GM18520 (cell line): ENCODE data around the gene WDFY2.
"Not testable (repeated sequence)": the region's sequence is repeated elsewhere in the genome, so short reads cannot be mapped to it uniquely, and the experiment has no call there.

ENCODE experiments used
- ATAC-seq: cut with Tn5 transposase; IDR thresholded peaks from one replicate; pipeline ENCODE4 v1.9.1; 2021; ENCODE audit not compliant: unreplicated experiment

WDFY2 gene

DNA sequence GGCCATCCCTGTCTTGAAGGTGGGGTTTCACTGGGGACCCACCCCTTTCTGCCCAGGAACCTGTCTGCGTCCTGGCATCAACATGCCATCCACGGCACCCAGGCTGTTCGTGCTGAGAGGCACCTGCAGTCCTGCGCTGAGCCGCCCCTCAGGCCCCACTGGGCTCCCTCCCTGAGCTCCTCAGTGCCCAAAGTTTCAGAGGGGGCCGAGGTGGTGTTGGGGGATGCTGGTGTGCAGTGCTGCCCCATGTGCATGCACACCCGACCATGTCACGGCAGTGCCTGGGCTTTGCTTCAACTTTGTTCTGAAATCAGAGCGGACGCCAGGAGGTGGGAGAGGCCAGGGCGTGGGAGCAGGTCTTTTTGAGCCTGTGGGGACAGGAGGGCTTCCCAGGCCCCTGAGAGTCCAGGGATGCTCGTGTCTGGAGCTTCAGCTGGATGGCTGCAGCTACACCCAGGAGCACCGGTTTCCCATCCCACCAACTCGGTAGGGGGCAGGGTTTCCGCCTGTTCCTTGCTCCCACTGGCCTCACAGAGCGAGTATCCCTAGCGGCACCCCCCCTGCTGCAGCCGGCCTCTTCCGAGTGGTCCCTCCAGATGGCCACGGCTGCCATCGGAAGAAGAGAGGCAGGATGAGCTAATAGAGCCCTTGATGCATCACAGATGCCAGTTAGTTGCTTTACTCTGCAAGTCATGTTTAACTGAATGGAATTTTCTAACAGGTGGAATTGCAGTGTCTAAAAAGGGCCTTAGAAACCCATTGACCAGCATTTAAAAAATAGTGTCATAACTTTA, 44.0 kb downstream of the WDFY2 start:
- no peak for ATAC-seq

DNA sequence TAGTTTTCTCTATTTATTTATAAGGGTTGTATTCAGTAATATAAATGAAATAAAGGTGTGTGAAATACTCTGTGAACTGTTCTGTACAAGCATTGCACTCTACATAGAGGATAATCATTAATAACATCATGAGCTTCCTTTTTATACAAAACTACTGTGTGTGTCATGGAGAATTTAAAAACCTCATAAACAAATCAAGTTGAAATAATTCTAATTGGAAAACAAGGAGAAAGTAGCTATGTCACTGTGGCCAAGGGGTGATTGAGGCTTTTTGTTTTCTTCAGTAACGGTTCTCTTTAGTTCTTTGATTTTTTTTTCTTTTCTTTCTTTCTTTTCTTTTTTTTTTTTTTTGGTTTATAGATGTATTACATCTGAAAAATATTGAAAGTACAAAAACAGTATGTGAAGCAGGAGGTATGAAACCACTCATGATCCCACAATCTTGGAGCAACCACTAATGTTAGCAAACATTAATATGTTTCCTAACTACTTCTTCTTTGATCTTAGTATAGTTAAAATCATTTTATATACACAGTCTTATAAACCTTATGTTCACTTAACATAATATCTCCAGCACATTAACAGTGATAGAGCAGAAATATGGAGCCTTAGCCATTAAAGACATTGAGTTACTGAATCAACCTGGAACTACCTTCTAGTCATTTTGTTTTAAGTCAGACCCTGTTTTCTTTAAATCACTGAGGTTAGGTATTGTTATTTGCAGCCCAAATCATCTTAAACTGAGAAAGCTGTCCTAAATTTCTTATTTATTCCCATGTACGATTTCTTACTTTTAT, 45.4 kb downstream of the WDFY2 start:
- ATAC-seq: no peak

DNA sequence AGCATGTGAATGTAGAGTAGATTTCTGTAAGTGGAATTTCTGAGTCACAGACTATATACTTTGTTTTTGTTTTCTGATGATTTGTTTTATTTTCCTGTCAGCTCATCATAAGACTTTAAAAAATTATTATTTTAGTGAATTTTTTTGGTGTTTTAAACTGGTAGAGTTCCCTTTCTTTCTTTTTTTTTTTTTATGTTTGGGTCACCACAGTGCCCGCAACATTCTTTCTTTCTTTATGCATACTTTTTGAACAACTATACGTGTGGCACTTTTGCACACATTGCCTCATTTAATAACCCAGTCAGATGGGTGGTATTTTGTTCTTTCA, 46.0 kb downstream of the WDFY2 start:
- no peak for ATAC-seq

DNA sequence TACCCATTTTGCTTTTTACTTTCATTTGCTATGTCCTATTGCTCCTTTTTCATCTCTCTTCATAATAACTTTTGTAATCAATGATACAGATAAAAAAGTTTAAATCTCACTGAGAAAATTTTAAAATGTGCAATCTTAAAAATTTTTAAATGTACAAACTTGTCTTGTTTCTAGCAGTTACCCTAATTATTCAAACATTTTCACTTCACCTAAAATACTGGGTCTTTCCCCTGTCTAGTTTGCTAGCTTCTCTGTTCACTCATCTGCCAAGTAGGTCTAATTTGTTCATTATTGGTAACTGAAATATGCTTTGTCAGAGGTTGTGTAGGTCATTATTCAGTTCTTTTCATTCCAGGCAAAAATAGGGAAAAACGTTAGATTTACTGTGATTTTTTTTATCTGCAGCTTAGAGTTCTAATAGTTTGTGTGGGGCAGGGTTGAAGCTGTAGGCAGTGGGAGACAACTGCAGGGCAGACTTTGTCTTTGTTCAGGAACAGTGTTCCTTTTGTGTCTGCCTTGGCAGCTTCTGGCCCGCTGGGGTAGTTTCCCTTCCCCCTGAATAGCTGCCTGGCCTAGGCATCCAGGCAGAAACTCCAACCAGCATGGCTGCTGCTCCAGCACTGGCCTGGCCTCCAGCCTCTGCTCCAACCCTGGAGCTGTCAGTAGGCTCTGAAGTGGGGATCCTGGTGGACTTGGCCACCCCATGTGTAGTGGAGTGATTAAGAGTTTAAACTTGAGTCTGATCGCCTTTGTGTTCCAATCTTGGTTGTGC, 48.5 kb downstream of the WDFY2 start:
- no peak for ATAC-seq

DNA sequence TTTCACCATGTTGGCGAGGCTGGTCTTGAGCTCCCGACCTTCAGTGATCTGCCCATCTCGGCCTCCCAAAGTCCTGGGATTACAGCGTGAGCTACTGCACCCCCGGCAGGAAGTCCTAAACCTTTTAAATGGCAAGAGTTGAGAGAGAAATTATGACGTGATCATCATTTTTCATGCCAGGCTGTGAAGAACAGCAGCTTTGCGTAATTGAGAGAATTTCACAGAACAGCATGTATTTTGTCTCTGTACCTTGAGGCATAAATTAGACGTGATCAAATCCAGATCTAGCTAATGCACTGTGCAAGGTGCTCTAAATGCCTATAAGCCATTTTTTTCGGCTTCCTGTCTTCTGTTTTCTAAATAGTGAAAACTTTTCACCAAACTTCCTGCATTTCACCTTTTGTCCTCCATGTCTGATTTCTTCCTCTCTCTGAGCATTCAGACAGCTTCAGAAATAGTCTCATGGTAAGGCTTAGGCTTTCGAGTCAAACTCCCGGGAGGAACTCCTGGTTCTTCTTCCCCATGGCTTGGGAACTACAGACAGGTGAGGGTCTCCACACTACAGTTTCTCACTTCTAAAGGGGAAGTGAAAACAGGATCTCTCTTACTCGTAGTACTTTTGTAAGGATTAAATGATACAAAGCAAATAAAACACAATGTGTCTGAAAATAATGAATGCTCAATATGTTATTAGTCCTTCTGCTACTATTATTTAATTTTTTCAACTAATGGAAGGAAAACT, 51.0 kb downstream of the WDFY2 start:
- no peak for ATAC-seq

DNA sequence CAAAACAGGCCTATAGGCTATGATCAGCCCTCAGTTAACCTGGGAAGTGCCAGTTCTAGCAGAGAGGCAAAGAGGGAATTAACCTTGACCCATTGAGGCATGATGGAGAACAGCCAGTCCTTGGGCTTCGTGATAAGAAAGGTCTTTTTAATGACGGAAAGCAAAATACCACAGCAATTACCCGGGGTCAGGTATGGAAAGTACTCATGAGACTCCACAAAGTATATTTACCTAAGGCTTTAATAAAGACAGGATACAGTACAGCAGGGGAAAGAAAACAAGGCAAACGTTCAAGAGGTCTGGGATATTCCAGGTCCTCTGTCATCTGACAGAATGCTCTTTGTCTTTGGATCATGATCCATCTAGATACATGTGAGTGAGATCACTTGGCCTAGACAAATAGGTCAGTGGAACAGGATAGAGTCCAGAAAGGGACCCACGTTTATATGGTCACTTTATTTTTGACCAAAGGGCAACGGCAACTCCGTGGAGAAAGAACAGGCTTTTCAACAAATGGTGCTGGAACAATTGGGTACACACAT, 52.2 kb downstream of the WDFY2 start:
- ATAC-seq: no peak

DNA sequence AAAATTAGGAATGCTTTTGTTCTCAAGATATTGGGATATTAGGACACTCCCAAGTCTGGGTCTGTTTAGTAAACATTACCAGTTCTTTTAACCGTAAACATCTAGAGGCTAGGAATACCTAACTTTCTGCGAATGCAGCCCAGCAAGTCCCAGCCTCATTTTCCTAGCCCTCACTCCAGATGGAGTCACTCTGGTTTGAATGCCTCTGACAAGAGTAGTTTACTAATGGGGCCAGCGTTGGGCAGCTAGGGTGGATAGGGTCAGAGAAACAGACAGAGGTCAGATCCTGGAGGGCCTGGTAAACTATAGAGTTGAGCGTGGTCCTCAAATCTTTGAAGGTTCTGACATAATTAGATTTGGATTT, 53.6 kb downstream of the WDFY2 start:
- ATAC-seq: no peak

DNA sequence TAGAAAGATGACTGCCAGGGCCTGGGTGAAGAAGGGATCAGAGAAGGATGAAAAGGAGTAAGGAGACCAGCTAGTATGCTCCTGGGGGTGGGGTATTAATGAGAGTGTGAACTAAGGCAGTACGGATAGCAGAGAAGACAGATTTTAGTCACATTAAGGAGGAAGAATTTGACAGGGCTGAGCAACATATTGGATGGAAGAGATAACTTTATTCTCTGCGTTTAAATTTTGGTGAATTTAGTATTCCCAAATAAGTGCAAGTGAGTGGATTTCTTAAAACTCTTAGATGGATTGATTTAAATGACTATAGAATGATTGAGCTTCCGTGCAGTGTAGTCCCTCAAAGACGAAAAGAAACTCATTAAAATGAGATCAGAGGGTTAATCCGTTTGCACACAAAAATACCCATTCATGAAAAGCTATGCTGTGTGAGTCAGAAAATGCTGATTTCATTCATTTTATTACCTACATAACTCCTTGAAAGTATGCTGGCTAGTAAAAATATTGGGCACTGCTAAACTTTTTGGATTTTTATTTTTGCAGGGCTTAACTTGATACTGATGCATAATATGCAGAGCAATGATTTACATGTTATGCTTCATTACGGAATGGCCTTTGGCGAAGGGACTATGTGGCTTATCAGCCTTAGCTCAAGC, 54.1 kb downstream of the WDFY2 start:
- ATAC-seq: no peak

DNA sequence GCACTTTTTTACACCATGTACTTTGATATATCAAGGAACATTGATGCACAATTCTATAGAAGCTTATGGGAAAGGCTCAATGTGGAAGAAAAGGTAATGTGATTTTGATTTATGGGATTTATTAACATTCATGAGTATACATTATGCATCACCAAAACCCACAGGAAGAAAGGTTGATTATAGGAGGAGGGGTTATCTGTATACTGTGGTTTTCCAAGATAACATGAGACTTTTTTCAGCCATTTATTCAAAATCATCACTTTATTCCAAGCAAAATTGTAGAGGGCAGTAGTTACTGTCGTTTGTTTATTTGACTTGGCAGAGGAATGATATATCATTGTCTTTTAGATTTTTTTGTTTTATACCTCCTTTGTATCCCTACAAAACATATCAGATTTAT, 54.9 kb downstream of the WDFY2 start:
- ATAC-seq: no peak

DNA sequence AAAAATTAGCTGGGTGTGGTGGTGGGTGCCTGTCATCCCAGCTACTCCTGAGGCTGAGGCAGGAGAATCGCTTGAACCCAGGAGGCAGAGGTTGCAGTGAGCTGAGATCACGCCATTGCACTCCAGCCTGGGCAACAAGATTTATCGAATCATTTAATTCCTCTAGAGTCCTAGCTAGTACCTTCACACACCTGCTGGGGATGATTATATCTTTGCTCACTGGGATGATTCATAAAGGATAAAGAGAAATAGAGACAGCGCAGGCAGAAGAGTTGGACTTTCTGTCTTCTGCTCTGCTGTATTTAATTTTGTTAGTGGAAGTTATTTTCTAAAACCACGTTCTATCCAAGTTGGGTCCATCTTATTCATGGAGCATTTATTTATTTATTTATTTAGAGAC, 56.4 kb downstream of the WDFY2 start:
- ATAC-seq: not testable (repeated sequence)

DNA sequence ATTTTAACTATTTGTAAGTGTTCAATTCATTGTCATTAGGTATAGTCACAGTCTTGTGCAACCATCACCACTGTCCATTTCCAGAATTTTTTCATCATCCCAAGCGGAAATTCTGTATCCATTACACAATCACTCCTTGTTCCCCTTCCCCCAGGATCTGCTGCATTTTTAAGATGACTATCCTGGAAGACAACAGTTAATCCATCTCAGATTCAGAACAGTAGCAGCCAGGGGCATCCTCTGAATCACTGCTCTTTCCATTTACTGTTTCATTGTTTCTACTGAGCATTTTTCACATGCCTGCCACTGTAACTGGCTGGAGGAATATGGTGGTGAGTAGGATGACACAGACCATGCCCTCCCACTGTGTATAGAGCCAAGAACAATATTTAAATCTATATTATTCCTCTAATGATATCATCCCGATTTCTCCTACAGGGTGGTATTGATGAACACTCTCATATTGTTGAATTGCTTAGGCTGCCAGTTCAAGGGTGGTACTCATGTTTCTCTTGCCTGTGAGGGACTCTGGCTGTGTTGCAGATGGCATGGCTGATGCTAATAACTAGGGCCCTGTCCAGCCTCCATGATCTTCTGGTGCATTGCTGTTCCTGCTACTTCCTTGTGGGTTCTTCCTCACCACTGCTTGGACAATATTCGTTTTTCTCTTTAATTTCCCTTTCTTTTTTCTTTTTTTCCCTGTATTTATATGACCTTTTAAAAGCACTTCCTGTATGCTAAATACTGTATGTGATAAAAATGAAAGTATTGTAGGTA, 59.0 kb downstream of the WDFY2 start:
- no peak for ATAC-seq

DNA sequence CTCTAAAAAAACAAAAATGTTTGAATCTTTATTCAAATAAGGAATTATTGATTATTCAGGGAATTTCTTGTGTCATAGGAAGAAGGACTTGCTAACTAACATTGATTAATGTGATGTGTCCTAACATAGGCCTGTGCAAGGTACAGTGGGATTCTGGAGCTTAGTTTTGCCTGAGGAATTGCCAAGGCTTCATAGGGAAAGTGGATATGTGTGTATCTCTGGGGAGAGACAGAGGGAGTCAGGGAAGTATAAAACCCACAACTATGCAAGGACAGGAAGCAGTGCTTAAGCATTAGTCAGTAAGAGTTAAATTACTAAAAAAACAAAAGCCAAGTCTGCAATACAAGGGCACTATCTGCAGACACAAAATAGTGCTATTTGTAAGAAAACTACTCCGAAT, 59.6 kb downstream of the WDFY2 start:
- ATAC-seq: no peak

DNA sequence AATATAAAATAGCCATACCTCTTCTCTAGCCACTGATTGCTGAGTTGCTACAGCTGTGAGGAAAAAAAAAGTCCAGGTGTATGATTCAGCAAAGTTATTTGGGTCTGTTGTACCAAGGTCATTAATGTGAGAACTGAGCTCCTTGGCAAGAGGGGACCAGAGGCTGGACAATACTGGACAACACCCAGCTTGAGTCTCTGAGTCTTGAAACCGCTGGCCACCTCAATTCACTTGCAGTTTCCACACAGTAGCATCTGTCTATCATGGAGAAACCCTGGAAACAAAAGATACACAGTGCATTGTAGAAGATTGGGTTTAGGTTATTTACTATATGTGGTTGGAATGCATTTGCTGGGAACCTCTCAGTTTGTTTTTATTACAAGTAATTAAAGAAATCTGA, 60.4 kb downstream of the WDFY2 start:
- ATAC-seq: no peak

DNA sequence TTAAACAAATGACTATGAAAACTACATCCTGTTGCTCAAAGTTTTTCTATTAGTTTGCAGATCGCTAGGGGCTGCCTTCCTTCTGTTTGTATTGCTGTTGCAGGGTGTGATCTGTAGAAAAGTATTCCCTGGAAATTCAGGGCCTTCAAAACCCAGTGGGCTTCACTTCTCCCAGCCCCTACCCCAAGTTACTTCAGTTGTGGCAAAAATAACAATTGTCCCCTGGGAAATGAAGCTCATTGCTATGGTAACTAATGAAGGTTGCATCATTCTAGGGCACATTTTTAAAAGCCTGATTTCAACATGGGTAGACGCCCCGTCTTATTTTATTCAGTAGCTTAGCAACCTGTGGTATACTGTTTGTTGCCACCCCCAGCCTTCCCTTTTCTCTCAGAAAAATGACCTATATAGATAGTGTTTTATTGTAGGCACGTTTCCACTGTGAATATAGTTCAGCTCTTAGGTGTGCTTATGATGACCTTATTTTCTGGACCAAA, 60.9 kb downstream of the WDFY2 start:
- no peak for ATAC-seq

DNA sequence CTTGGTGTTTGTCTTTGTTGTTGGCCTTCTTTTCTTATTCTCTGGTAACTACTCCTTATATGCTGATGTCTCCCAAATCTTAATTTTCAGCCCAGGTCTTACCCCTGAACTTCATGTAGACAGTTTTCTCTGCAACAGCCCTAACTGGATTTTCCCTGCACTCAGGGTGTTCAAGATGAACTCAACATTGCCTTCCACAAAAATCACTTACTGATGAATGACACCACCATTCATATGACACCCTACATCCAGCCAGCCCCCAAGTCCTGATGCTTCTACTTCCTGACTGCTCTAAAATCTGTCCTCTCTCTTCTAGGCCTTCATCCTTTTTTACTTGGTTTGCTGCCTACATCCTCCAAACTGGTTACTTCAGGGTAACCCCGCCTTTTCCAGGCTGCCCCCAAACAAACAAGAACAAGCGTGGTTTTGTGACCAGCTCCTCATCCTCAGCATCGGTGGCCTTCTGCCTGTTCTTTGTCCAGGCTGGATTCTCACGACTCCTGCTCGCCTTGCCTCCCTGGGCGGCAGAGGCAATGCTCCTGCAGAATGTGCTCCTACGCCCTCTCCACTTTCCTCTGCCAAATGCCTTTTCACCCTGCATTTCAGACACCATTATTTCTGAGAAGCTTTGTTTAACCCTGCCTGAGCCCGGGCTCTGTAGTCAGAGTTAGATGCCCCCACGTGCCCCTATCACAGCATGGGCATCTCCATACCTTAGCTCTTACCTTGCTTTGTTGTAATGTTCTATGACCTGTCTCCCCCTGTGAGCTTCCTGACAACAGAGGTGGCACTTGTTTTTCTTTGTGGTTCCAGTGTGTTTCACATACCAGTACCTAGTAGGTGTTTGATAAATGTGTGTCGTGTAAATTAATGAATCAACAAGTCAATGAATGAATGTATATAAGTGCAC, 61.8 kb downstream of the WDFY2 start:
- no peak for ATAC-seq

DNA sequence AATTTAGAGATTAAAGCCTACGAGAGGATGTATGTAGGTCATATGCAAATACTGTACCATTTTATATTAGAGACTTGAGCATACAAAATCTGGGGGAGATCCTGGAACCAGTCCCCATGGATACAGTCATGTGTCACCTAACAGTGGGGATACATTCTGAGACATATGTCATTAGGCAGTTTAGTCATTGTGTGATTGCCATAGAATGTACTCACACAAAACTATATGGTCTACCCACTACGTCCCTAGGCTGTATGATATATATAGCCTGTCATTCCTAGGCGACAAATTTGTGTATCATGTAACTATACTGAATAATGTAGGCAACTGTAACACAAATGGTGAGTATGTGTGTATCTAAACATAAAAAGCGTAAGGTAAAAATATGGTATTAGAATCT, 62.8 kb downstream of the WDFY2 start:
- ATAC-seq: no peak

DNA sequence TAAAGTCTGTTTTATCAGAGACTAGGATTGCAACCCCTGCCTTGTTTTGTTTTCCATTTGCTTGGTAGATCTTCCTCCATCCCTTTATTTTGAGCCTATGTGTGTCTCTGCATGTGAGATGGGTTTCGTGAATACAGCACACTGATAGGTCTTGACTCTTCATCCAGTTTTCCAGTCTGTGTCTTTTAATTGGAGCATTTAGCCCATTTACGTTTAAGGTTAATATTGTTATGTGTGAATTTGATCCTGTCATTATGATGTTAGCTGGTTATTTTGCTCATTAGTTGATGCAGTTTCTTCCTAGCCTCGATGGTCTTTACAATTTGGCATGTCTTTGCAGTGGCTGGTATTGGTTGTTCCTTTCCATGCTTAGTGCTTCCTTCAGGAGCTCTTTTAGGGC, 67.9 kb downstream of the WDFY2 start:
- ATAC-seq: not testable (repeated sequence)
